Adipose tissue (tissue), 3 donors: ENCODE measurements around the gene FLII. TPM values are rescaled to one million over a fixed set of nuclear protein-coding genes. Genes with fewer than 3 reads are reported as not detected.

ENCODE experiments used
- H3K27ac ChIP-seq: one replicate; pipeline ENCODE4 v1.5.1; 2013; ENCODE audit warnings: low read depth, low read length
- WGBS, 3 donors: extraction: QIAGEN DNeasy Blood & Tissue Kit; methylation state at CpG; one replicate each; pipeline ENCODE4 v1.1.7; 2013; 5-methylcytosine and 5-hydroxymethylcytosine counted together
- polyA plus RNA-seq, 3 donors: library from polyadenylated mRNA; stranded (reverse); fragments of 200-250 nt; gene quantifications; one replicate each; pipeline ENCODE4 v1.2.3, GENCODE V29; 2013
- donor health status: healthy with polysubstance abuse.
- donor health status: Bipolar disorder and iron deficiency.
- donor health status: healthy.

The FLII gene
- polyA plus RNA-seq, 3 donors = 189 to 228 (median 200) TPM

GRCh38 chr17:18197535-18198194 lies 60.9 kb downstream of the FLII start:
- 70 to 88% (median 84%) methylated on average over 3 of the region's 3 CpGs for WGBS, 3 donors
- no peak overlapping the region for H3K27ac ChIP-seq

GRCh38 chr17:18195246-18195645 lies 63.3 kb downstream of the FLII start:
- no peak overlapping the region for H3K27ac ChIP-seq
- 80 to 86% (median 82%) methylated on average over 5 of the region's 5 CpGs for whole genome bisulfite sequencing, 3 donors

Other genes starting within 250 kb of the FLII start
- 10 to 100 TPM in 2 of 3 donors, 1 to 10 TPM in 1; 8.8 to 16.5 (median 15.0) TPM for gene ATPAF2, start 219.6 kb downstream of the FLII start, polyA plus RNA-seq
- 1 to 10 TPM; 4.8 to 7.9 (median 5.9) TPM for gene GID4, start 219.3 kb downstream of the FLII start, polyA plus RNA-seq
- 10 to 100 TPM; 21.8 to 39.3 (median 30.8) TPM for gene DRG2, start 170.8 kb downstream of the FLII start, polyA plus RNA-seq
- under 1 TPM; 0.45 to 0.86 (median 0.68) TPM for gene MYO15A, start 150.0 kb downstream of the FLII start, polyA plus RNA-seq
- gene ALKBH5, start 74.9 kb downstream of the FLII start, polyA plus RNA-seq = 10 to 100 TPM; 21.3 to 50.7 (median 24.4) TPM
- 10 to 100 TPM in 1 of 3 donors, 1 to 10 TPM in 2; 5.0 to 13.4 (median 7.9) TPM for gene LLGL1, start 33.1 kb downstream of the FLII start, polyA plus RNA-seq
- 1 to 10 TPM; 2.2 to 8.5 (median 3.0) TPM for gene MIEF2, start 1.9 kb upstream of the FLII start, polyA plus RNA-seq
- 10 to 100 TPM in 2 of 3 donors, 1 to 10 TPM in 1; 6.5 to 16.6 (median 12.5) TPM for gene TOP3A, start 56.3 kb upstream of the FLII start, polyA plus RNA-seq
- gene SMCR8, start 56.6 kb upstream of the FLII start, polyA plus RNA-seq = 1 to 10 TPM; 3.6 to 5.1 (median 3.8) TPM
- 100 to 1,000 TPM in 1 of 3 donors, 10 to 100 TPM in 2; 13.7 to 168 (median 58.8) TPM for gene SHMT1, start 104.8 kb upstream of the FLII start, polyA plus RNA-seq
- gene EVPLL, start 119.0 kb upstream of the FLII start, polyA plus RNA-seq = 1 to 10 TPM in 1 of 3 donors, not detected in 2; 1.6 TPM
- gene LGALS9C, start 218.1 kb upstream of the FLII start, polyA plus RNA-seq = 1 to 10 TPM in 1 of 3 donors, under 1 TPM in 2; 0.07 to 9.5 (median 0.90) TPM